Lower lobe of right lung (tissue), 2 donors: ENCODE measurements around the gene LRRC7. TPM values are rescaled to one million over a fixed set of nuclear protein-coding genes. Genes with fewer than 3 reads are reported as not detected.

Source experiments
- ATAC-seq, 2 donors: fragments of 200-7000 bp; cut with Tn5 transposase; one replicate each; pipeline ENCODE4 v1.9.1; 2020 to 2022; ENCODE audit warnings: mild to moderate bottlenecking in 2 of 2, moderate library complexity in 2 of 2
- DNase-seq: peaks from one replicate; pipeline ENCODE4 v3.0.0-alpha.2; 2020
- H3K27ac ChIP-seq: fragments of 200-600 bp; one replicate; pipeline ENCODE4 v1.8.0; 2022
- H3K27me3 ChIP-seq: fragments of 200-600 bp; one replicate; pipeline ENCODE4 v1.8.0; 2022; ENCODE audit warnings: low read depth
- H3K36me3 ChIP-seq: fragments of 200-600 bp; one replicate; pipeline ENCODE4 v1.8.0; 2022; ENCODE audit warnings: mild to moderate bottlenecking
- H3K4me1 ChIP-seq: fragments of 200-600 bp; one replicate; pipeline ENCODE4 v1.8.0; 2022
- H3K4me3 ChIP-seq: fragments of 200-600 bp; one replicate; pipeline ENCODE4 v1.8.0; 2022; ENCODE audit warnings: mild to moderate bottlenecking
- H3K9me3 ChIP-seq: fragments of 200-600 bp; one replicate; pipeline ENCODE4 v1.8.0; 2022
- intact Hi-C: fragments of 100-400 bp; cut with DNase I; formaldehyde crosslinking; loops from one replicate; pipeline ENCODE4 v1.11.0; 2022
- total RNA-seq: library from RNA; stranded (reverse); fragmentation: NEBNext Ultra II Directional; extraction: Animal tissue kit (Norgen Biotek cat#: 25700); gene quantifications from one replicate; pipeline ENCODE4 v1.2.1, GENCODE V29; 2021
- TF ChIP-seq, protein P1 (sequence below): fragments of 200-600 bp; IDR thresholded peaks from one replicate; pipeline ENCODE4 v1.8.0; 2022; ENCODE audit warnings: antibody characterized with exemption, mild to moderate bottlenecking
- donor health status: DM: no; HTN: yes; CAD: no; lungs with severe emphysema.

The LRRC7 gene
- total RNA-seq, 1 donor from 2014 or later: not detected

DNA sequence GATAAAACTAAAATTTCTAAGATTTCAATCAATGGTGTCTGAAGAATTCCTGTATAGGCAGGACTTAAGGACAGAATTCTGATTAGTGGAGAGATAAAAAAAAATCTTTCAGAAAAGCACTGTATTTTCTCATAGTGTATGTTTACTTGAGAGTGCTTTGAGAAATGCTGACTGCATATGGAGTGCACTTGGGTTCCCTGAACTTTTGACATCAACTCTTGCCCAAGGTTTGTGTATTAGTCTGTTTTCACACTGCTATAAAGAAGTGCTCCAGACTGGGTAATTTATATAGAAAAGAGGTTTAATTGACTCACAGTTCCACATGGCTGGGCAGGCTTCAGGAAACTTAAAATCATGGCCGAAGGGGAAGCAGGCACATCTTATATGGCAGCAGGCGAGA, 362.7 kb downstream of the LRRC7 start:
- intact Hi-C loops: no loop called here
- ATAC-seq (no peak), DNase-seq (no peak)
- TF ChIP-seq, protein P1, sequence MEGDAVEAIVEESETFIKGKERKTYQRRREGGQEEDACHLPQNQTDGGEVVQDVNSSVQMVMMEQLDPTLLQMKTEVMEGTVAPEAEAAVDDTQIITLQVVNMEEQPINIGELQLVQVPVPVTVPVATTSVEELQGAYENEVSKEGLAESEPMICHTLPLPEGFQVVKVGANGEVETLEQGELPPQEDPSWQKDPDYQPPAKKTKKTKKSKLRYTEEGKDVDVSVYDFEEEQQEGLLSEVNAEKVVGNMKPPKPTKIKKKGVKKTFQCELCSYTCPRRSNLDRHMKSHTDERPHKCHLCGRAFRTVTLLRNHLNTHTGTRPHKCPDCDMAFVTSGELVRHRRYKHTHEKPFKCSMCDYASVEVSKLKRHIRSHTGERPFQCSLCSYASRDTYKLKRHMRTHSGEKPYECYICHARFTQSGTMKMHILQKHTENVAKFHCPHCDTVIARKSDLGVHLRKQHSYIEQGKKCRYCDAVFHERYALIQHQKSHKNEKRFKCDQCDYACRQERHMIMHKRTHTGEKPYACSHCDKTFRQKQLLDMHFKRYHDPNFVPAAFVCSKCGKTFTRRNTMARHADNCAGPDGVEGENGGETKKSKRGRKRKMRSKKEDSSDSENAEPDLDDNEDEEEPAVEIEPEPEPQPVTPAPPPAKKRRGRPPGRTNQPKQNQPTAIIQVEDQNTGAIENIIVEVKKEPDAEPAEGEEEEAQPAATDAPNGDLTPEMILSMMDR: no peak
- no peaks in the 10 kb centered on the region for H3K36me3 ChIP-seq
- no peaks in the 10 kb centered on the region for H3K9me3 ChIP-seq
- no peaks in the 10 kb centered on the region for H3K27me3 ChIP-seq
- no peak overlapping the region for H3K27ac ChIP-seq
- no peaks in the 10 kb centered on the region for H3K4me1 ChIP-seq
- no peak overlapping the region for H3K4me3 ChIP-seq

DNA sequence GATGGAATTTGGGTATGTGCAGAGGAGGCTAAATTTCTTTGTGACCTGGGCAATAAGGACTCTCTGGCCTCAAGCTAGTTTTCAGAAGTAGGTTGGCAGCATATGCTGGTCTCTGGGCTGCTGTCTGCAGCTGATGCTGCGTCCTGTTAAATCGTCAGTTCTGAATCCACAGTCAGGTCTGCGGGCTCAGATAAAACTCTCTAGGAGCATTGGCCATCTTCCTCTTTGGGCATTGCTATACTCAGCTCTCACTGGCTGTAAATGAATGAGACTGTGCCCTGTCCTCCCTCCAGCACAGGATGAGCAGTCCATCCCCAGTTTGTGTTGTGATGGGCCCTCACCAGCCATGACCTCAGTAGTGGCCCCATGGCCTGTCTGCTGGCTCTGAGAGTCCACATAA, 365.0 kb downstream of the LRRC7 start:
- DNase-seq: no peak
- TF ChIP-seq, protein P1: no peak
- intact Hi-C loops: no loop called here
- H3K9me3 ChIP-seq: no peaks in the 10 kb centered on the region
- no peaks in the 10 kb centered on the region for H3K36me3 ChIP-seq
- H3K4me1 ChIP-seq: no peaks in the 10 kb centered on the region
- H3K27me3 ChIP-seq: no peaks in the 10 kb centered on the region
- H3K27ac ChIP-seq: no peak overlapping the region
- ATAC-seq: no peak
- no peak overlapping the region for H3K4me3 ChIP-seq

DNA sequence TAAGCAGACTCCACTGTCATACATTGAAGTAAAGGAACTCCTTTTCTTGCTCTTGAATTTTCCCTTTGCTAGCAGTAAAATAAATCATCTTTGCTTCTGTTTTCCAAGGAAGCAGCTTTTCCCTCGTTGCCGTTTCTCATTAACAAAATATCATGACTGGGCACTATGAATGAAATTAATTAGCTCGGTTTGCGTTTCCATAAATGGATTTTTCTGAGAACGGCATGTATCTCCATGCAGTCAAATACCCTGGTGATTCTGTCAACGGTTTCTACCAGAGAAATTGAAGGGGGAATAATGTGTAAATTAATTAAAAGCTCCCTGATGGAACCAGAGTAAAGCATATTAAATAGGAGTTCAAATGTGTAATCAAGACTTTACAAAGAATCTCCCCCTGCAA, 372.5 kb downstream of the LRRC7 start:
- H3K4me1 ChIP-seq: no peaks in the 10 kb centered on the region
- no peak for DNase-seq
- H3K36me3 ChIP-seq: no peaks in the 10 kb centered on the region
- no peak overlapping the region for H3K27ac ChIP-seq
- TF ChIP-seq, protein P1: no peak
- no peaks in the 10 kb centered on the region for H3K27me3 ChIP-seq
- no peak overlapping the region for H3K4me3 ChIP-seq
- H3K9me3 ChIP-seq: no peaks in the 10 kb centered on the region
- no peak for ATAC-seq
- intact Hi-C loops: no loop called here

DNA sequence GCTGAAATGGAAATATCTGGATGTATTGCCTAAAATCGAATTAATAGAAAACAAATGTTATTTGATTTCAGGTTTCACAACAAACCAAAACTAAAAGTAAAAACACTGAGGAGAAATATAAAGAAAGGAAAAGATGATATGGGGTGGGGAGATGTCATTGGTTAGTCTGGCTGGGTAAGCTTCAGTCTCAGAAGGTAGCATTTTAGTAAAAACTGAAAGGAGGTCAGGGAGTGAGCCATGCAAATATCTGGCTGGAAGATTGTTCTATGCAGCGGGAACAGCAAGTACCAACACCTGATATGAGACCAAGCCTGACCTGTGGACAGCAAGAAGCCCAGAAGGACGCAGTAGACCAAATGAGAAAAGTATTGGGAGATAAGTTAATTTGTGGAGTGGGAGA, 373.1 kb downstream of the LRRC7 start:
- DNase-seq (no peak), ATAC-seq (no peak)
- TF ChIP-seq, protein P1: no peak
- H3K4me1 ChIP-seq: no peaks in the 10 kb centered on the region
- H3K27ac ChIP-seq: no peak overlapping the region
- no peak overlapping the region for H3K4me3 ChIP-seq
- no peaks in the 10 kb centered on the region for H3K9me3 ChIP-seq
- no peaks in the 10 kb centered on the region for H3K36me3 ChIP-seq
- intact Hi-C loops: no loop called here
- no peaks in the 10 kb centered on the region for H3K27me3 ChIP-seq

DNA sequence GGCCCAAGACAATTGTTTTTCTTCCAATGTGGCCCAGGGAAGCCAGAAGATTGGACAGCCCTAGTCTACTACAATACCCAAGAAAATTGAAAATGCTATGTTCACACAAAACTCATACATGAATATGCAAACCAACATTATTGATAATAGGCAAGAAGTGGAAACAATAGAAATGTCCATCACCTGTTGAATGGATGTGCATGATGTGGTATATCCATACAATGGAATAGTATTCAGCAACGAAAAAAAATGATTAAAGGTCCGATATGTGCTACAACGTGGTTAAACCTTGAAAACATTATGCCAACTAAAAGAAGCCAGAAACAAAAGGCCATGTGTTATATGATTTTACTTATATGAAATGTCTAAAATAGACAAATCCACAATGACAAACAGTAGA, 375.3 kb downstream of the LRRC7 start:
- no peaks in the 10 kb centered on the region for H3K4me1 ChIP-seq
- DNase-seq (no peak), ATAC-seq (no peak)
- H3K9me3 ChIP-seq: no peaks in the 10 kb centered on the region
- H3K4me3 ChIP-seq: no peak overlapping the region
- H3K36me3 ChIP-seq: no peaks in the 10 kb centered on the region
- H3K27me3 ChIP-seq: no peaks in the 10 kb centered on the region
- H3K27ac ChIP-seq: no peak overlapping the region
- TF ChIP-seq, protein P1: no peak
- intact Hi-C loops: no loop called here

DNA sequence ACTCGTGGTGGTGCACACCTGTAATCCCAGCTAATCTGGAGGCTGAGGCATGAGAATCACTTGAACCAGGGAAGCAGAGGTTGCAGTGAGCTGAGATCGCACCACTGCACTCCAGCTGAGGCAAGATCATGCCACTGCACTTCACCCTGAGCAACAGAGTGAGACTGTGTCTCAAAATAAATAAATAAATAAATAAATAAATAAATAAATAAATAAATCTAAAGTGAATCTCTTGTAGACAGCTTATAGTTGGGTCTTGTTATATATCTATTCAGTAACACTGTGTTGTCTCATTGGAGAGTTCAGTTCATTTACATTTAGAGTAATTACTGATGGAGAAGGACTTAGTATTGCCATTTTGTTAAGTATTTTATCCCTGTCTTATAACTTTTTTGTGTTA, 379.2 kb downstream of the LRRC7 start:
- Histone ChIP-seq H3K36me3 (no peaks in the 10 kb centered on the region), H3K4me1 (no peaks in the 10 kb centered on the region), H3K9me3 (no peaks in the 10 kb centered on the region), H3K4me3 (no peak overlapping the region), H3K27me3 (no peaks in the 10 kb centered on the region), H3K27ac (no peak overlapping the region)
- DNase-seq: no peak
- intact Hi-C loops: no loop called here
- ATAC-seq: no peak
- TF ChIP-seq, protein P1: no peak
